SK-N-SH (cell line): ENCODE measurements around the gene MYLK. TPM values are rescaled to one million over a fixed set of nuclear protein-coding genes. Genes with fewer than 3 reads are reported as not detected.
"Not testable (repeated sequence)": the region's sequence is repeated elsewhere in the genome, so short reads cannot be mapped to it uniquely, and the experiment has no call there.

Experiments
- CTCF ChIA-PET: fragments of 300-600, 350-600 bp; formaldehyde crosslinking; extraction: SDS; loops from one replicate; lab custom pipeline; 2021; lab: Yijun Ruan, JAX
- POLR2A ChIA-PET: fragments of 350-600 bp; sonication (Branson Sonifier 250); formaldehyde crosslinking; extraction: SDS; loops from one replicate; lab custom pipeline; 2020; ENCODE audit warnings: antibody characterized with exemption, inconsistent platforms; lab: Yijun Ruan, JAX
- DNase-seq: peaks from one replicate; pipeline ENCODE4 v3.0.0; 2012
- H2AFZ ChIP-seq: fragments of 200-600 bp; sonication (generic); 2 replicates; pipeline ENCODE4 v1.8.1; 2016; ENCODE audit warnings: antibody characterized with exemption, mild to moderate bottlenecking, low read depth
- H3F3A ChIP-seq: fragments of 200-600 bp; sonication (generic); replicated peaks from 2 replicates; pipeline ENCODE3; 2016; ENCODE audit warnings: antibody characterized with exemption, mild to moderate bottlenecking; ENCODE audit not compliant: insufficient read depth
- H3K27ac ChIP-seq, 2 experiments: fragments of 200-500 bp in 1 of 2; fragments of 200-600 bp in 1 of 2; sonication (Bioruptor generic) in 1 of 2; sonication (generic), shearing (Covaris generic) in 1 of 2; 2 replicates each; pipeline versions ENCODE4 v1.5.1 to v1.6.1; 2014 to 2016; ENCODE audit warnings: low read depth in 2 of 2, inconsistent platforms in 1 of 2, low read length in 1 of 2, mild to moderate bottlenecking in 1 of 2, mixed read lengths in 1 of 2
- H3K27me3 ChIP-seq: fragments of 200-600 bp; sonication (generic), shearing (Covaris generic); 2 replicates; pipeline ENCODE4 v1.6.1; 2016; ENCODE audit warnings: mixed run types; ENCODE audit not compliant: insufficient read depth
- H3K36me3 ChIP-seq, 2 experiments: fragments of 200-500 bp in 1 of 2; fragments of 200-600 bp in 1 of 2; sonication (Bioruptor generic) in 1 of 2; sonication (generic) in 1 of 2; replicated peaks in 1 of 2; 2 replicates each; pipeline versions ENCODE3 to v1.5.1; 2014 to 2016; ENCODE audit warnings: low read length in 1 of 2, mild to moderate bottlenecking in 1 of 2; ENCODE audit not compliant: insufficient read depth in 2 of 2, control insufficient read depth in 1 of 2
- H3K4me1 ChIP-seq, 2 experiments: fragments of 200-500 bp in 1 of 2; fragments of 200-600 bp in 1 of 2; sonication (Bioruptor generic) in 1 of 2; sonication (generic), shearing (Covaris generic) in 1 of 2; 2 replicates each; pipeline versions ENCODE4 v1.5.1 to v1.6.1; 2014 to 2016; ENCODE audit warnings: low read depth in 1 of 2, low read length in 1 of 2, mixed run types in 1 of 2; ENCODE audit not compliant: insufficient read depth in 2 of 2, control insufficient read depth in 1 of 2
- H3K4me2 ChIP-seq: fragments of 200-600 bp; sonication (generic), shearing (Covaris generic); 2 replicates; pipeline ENCODE4 v1.6.1; 2017; ENCODE audit warnings: mixed run types
- H3K4me3 ChIP-seq, 2 experiments: fragments of 200-500 bp in 1 of 2; fragments of 200-600 bp in 1 of 2; sonication (Bioruptor generic) in 1 of 2; sonication (generic), shearing (Covaris generic) in 1 of 2; 2 replicates each; pipeline versions ENCODE4 v1.5.1 to v1.8.1; 2014 to 2016; ENCODE audit warnings: low read depth in 2 of 2, inconsistent platforms in 1 of 2, low read length in 1 of 2, mild to moderate bottlenecking in 1 of 2, mixed read lengths in 1 of 2, moderate library complexity in 1 of 2
- H3K79me2 ChIP-seq: fragments of 200-600 bp; sonication (generic); 2 replicates; pipeline ENCODE4 v1.8.1; 2017; ENCODE audit warnings: mild to moderate bottlenecking; ENCODE audit not compliant: insufficient read depth
- H3K9ac ChIP-seq: fragments of 200-600 bp; sonication (generic); 2 replicates; pipeline ENCODE4 v1.6.1; 2017; ENCODE audit warnings: mixed run types
- H3K9me2 ChIP-seq: fragments of 200-600 bp; sonication (generic); 2 replicates; pipeline ENCODE4 v1.6.1; 2017; ENCODE audit warnings: mixed run types
- H3K9me3 ChIP-seq: fragments of 200-600 bp; sonication (generic); 2 replicates; pipeline ENCODE4 v1.6.1; 2017; ENCODE audit warnings: mixed run types, mild to moderate bottlenecking, moderate library complexity
- H4K20me1 ChIP-seq: fragments of 200-600 bp; sonication (generic); 2 replicates; pipeline ENCODE4 v1.6.1; 2017; ENCODE audit warnings: mild to moderate bottlenecking, mixed run types; ENCODE audit not compliant: insufficient read depth
- CTCF ChIP-seq: fragments of 200-600 bp; sonication (generic); IDR thresholded peaks from 2 replicates; pipeline ENCODE4 v1.6.1; 2017; ENCODE audit warnings: antibody characterized with exemption, mild to moderate bottlenecking, moderate library complexity
- ELF1 ChIP-seq: IDR thresholded peaks from 2 replicates; pipeline ENCODE4 v1.4.0; 2012
- EP300 ChIP-seq, 2 experiments: IDR thresholded peaks; 2 replicates each; pipeline versions ENCODE4 v1.4.0 to v1.6.1; 2012; ENCODE audit warnings: borderline replicate concordance in 1 of 2, low read depth in 1 of 2, low read length in 1 of 2
- MAX ChIP-seq: IDR thresholded peaks from 2 replicates; pipeline ENCODE4 v1.4.0; 2012; ENCODE audit warnings: low read depth
- POLR2AphosphoS5 ChIP-seq: IDR thresholded peaks from 2 replicates; pipeline ENCODE4 v1.6.1; 2012; ENCODE audit warnings: low read depth, low read length
- RAD21 ChIP-seq: IDR thresholded peaks from 2 replicates; pipeline ENCODE4 v1.6.1; 2012; ENCODE audit warnings: mild to moderate bottlenecking, low read length
- RFX5 ChIP-seq: IDR thresholded peaks from 2 replicates; pipeline ENCODE4 v1.6.1; 2012; ENCODE audit warnings: mild to moderate bottlenecking, improper control_type of control experiment, low read length
- SIN3A ChIP-seq: IDR thresholded peaks from 2 replicates; pipeline ENCODE4 v1.6.1; 2012; ENCODE audit warnings: low read depth, mild to moderate bottlenecking, low read length, moderate library complexity, borderline replicate concordance
- SMC3 ChIP-seq: IDR thresholded peaks from 2 replicates; pipeline ENCODE4 v1.6.1; 2012; ENCODE audit warnings: low read depth, low read length, improper control_type of control experiment
- WGBS: methylation state at CpG from one replicate; pipeline ENCODE4 v1.1.6; 2017; ENCODE audit warnings: low lambda C conversion rate; 5-methylcytosine and 5-hydroxymethylcytosine counted together
- polyA plus RNA-seq, 3 experiments: library from polyadenylated mRNA; depleted of rRNA; stranded (reverse); fragments of >200 nt; gene quantifications; 2 replicates each; pipeline ENCODE4 v1.2.3, GENCODE V29; 2012
- TF ChIP-seq, protein P1 (sequence below): IDR thresholded peaks from 2 replicates; pipeline ENCODE4 v1.4.0; 2012; ENCODE audit warnings: low read depth, borderline replicate concordance

MYLK gene
- polyA plus RNA-seq, 1 of the 3 experiments (the other 2 are of a cell fraction): 272 TPM

- Histone ChIP-seq H3K4me2 (no peak overlapping the region), H3K27me3 (no peaks in the 10 kb centered on the region), H3K9me3 (no peaks in the 10 kb centered on the region), H3F3A (no peaks in the 10 kb centered on the region), H3K4me1 (peaks cover 8 to 18% of the 10 kb centered on the region in 2 experiments; a peak in 2 of 4 replicates), H2AFZ (no peak overlapping the region), H3K9ac (no peak overlapping the region), H3K36me3 (peaks cover 41 to 67% of the 10 kb centered on the region in 2 experiments), H3K79me2 (peaks cover 11% of the 10 kb centered on the region; the same call in 1 of the 2 replicates), H3K27ac (no peak overlapping the region), H4K20me1 (no peaks in the 10 kb centered on the region), H3K9me2 (no peaks in the 10 kb centered on the region), H3K4me3 (no peak overlapping the region)
- no peak for DNase-seq
- ChIA-PET CTCF (interaction anchor here (0.6 to 7.5 kb wide), 15 partner anchors 9 to 61 kb away, joined by 3 to 129 read pairs (median 5); no protein-coding TSS in a partner anchor), POLR2A (no interaction called here)
- TF ChIP-seq RAD21 (no peak), SIN3A (no peak), MAX (no peak), RFX5 (no peak), EP300 (IDR thresholded peaks at IDR 0.05; ENCODE audit: borderline replicate concordance in 1 of 2, low read depth in 1 of 2, low read length in 1 of 2) (no peak), ELF1 (no peak), POLR2AphosphoS5 (no peak)
- TF ChIP-seq, protein P1, sequence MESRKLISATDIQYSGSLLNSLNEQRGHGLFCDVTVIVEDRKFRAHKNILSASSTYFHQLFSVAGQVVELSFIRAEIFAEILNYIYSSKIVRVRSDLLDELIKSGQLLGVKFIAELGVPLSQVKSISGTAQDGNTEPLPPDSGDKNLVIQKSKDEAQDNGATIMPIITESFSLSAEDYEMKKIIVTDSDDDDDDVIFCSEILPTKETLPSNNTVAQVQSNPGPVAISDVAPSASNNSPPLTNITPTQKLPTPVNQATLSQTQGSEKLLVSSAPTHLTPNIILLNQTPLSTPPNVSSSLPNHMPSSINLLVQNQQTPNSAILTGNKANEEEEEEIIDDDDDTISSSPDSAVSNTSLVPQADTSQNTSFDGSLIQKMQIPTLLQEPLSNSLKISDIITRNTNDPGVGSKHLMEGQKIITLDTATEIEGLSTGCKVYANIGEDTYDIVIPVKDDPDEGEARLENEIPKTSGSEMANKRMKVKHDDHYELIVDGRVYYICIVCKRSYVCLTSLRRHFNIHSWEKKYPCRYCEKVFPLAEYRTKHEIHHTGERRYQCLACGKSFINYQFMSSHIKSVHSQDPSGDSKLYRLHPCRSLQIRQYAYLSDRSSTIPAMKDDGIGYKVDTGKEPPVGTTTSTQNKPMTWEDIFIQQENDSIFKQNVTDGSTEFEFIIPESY: no peak
- WGBS: 94% methylated on average over 2 of the region's 2 CpGs
Measured at GRCh38 chr3:123702720-123703119, 181.4 kb downstream of the MYLK start.

- peak; percentile 76 for TF ChIP-seq SMC3
- TF ChIP-seq RAD21: peak; percentile 62
- peak; percentile 67 for TF ChIP-seq CTCF
Measured at GRCh38 chr3:123702057-123702456, 182.1 kb downstream of the MYLK start.

More at GRCh38 chr3:123702057-123702456, 182.1 kb downstream of the MYLK start:
- H3K9me3 ChIP-seq, H3K27ac ChIP-seq, H3K4me2 ChIP-seq, H4K20me1 ChIP-seq, H3K9me2 ChIP-seq, H2AFZ ChIP-seq, POLR2A ChIA-PET, H3K9ac ChIP-seq, H3F3A ChIP-seq, H3K4me3 ChIP-seq, H3K27me3 ChIP-seq: not testable (repeated sequence)
- CTCF ChIA-PET: interaction anchor here (0.6 to 7.5 kb wide), 16 partner anchors 10 to 100 kb away, joined by 3 to 129 read pairs (median 5); no protein-coding TSS in a partner anchor
- Histone ChIP-seq H3K4me1 (peaks cover 8 to 18% of the 10 kb centered on the region in 2 experiments; a peak in 2 of 4 replicates), H3K36me3 (peaks cover 40 to 65% of the 10 kb centered on the region in 2 experiments), H3K79me2 (peaks cover 11% of the 10 kb centered on the region; the same call in 1 of the 2 replicates)
- DNase-seq: peak; percentile 71
- WGBS: 64% methylated on average over 2 of the region's 2 CpGs
